H9 (cell line): Measurements from ENCODE around the gene DRG1. TPM values are rescaled to one million over a fixed set of nuclear protein-coding genes. Genes with fewer than 3 reads are reported as not detected.

Experiments
- DNase-seq: peaks from one replicate; pipeline ENCODE4 v3.0.0-alpha.2; 2017
- H2AFZ ChIP-seq: one replicate; pipeline ENCODE4 v1.6.1; 2013; ENCODE audit warnings: mild to moderate bottlenecking, low read length, control low read depth, moderate library complexity
- H2AK5ac ChIP-seq: 2 replicates; pipeline ENCODE4 v1.6.1; 2013; ENCODE audit warnings: low read length, control low read depth, mixed read lengths; ENCODE audit not compliant: insufficient read length
- H2BK120ac ChIP-seq: one replicate; pipeline ENCODE4 v1.6.1; 2013; ENCODE audit warnings: low read depth, mild to moderate bottlenecking, low read length, control low read depth, inconsistent platforms; ENCODE audit not compliant: poor library complexity, severe bottlenecking
- H2BK12ac ChIP-seq: 2 replicates; pipeline ENCODE4 v1.6.1; 2013; ENCODE audit warnings: low read length, control low read depth, mixed read lengths, low read depth; ENCODE audit not compliant: insufficient read length
- H2BK15ac ChIP-seq: 2 replicates; pipeline ENCODE4 v1.6.1; 2013; ENCODE audit warnings: low read depth, low read length, control low read depth
- H2BK20ac ChIP-seq: one replicate; pipeline ENCODE4 v1.6.1; 2013; ENCODE audit warnings: low read depth, mild to moderate bottlenecking, low read length, control low read depth, inconsistent platforms; ENCODE audit not compliant: poor library complexity, severe bottlenecking
- H2BK5ac ChIP-seq: 2 replicates; pipeline ENCODE4 v1.6.1; 2013; ENCODE audit warnings: low read length, control low read depth, mixed read lengths; ENCODE audit not compliant: insufficient read length
- H3K14ac ChIP-seq: 2 replicates; pipeline ENCODE4 v1.6.1; 2013; ENCODE audit warnings: low read length, control low read depth; ENCODE audit not compliant: insufficient read depth
- H3K18ac ChIP-seq: 2 replicates; pipeline ENCODE4 v1.6.1; 2013; ENCODE audit warnings: low read depth, mild to moderate bottlenecking, mixed read lengths, low read length, control low read depth; ENCODE audit not compliant: insufficient read length
- H3K23ac ChIP-seq: 2 replicates; pipeline ENCODE4 v1.6.1; 2013; ENCODE audit warnings: low read length, control low read depth, mixed read lengths, low read depth; ENCODE audit not compliant: insufficient read length
- H3K23me2 ChIP-seq: 2 replicates; pipeline ENCODE4 v1.6.1; 2013; ENCODE audit warnings: low read depth, mild to moderate bottlenecking, mixed read lengths, low read length, control low read depth; ENCODE audit not compliant: insufficient read length, poor library complexity, severe bottlenecking
- H3K27ac ChIP-seq: 2 replicates; pipeline ENCODE4 v1.5.1; 2013; ENCODE audit warnings: low read length, control low read depth, mixed read lengths, low read depth; ENCODE audit not compliant: insufficient read length
- H3K27me3 ChIP-seq: 2 replicates; pipeline ENCODE4 v1.6.1; 2013; ENCODE audit warnings: low read length, control low read depth, inconsistent platforms; ENCODE audit not compliant: insufficient read depth
- H3K4ac ChIP-seq: 2 replicates; pipeline ENCODE4 v1.6.1; 2013; ENCODE audit warnings: low read depth, mild to moderate bottlenecking, control low read depth, inconsistent platforms, low read length, moderate library complexity
- H3K4me1 ChIP-seq: 2 replicates; pipeline ENCODE4 v1.6.1; 2013; ENCODE audit warnings: low read length, control low read depth, inconsistent platforms; ENCODE audit not compliant: insufficient read depth
- H3K4me2 ChIP-seq: 2 replicates; pipeline ENCODE4 v1.6.1; 2013; ENCODE audit warnings: low read length, control low read depth, mixed read lengths; ENCODE audit not compliant: insufficient read length, insufficient read depth
- H3K56ac ChIP-seq: 2 replicates; pipeline ENCODE4 v1.6.1; 2013; ENCODE audit warnings: low read depth, mild to moderate bottlenecking, mixed read lengths, low read length, control low read depth; ENCODE audit not compliant: insufficient read length
- H3K79me1 ChIP-seq: 2 replicates; pipeline ENCODE4 v1.6.1; 2013; ENCODE audit warnings: low read depth, mild to moderate bottlenecking, moderate library complexity, low read length, control low read depth, inconsistent platforms; ENCODE audit not compliant: insufficient read depth, poor library complexity, severe bottlenecking
- H3K79me2 ChIP-seq: 2 replicates; pipeline ENCODE4 v1.6.1; 2013; ENCODE audit warnings: low read length, control low read depth, inconsistent platforms; ENCODE audit not compliant: insufficient read depth
- H3K9ac ChIP-seq: 2 replicates; pipeline ENCODE4 v1.6.1; 2013; ENCODE audit warnings: low read length, control low read depth, mixed read lengths; ENCODE audit not compliant: insufficient read length; ENCODE audit errors: extremely low read depth
- H3K9me3 ChIP-seq: one replicate; pipeline ENCODE4 v1.6.1; 2013; ENCODE audit warnings: low read depth, low read length, inconsistent platforms; ENCODE audit not compliant: control insufficient read depth
- H3T11ph ChIP-seq: one replicate; pipeline ENCODE4 v1.6.1; 2013; ENCODE audit warnings: mild to moderate bottlenecking, low read length, control low read depth, inconsistent platforms
- H4K20me1 ChIP-seq: one replicate; pipeline ENCODE4 v1.6.1; 2013; ENCODE audit not compliant: control insufficient read depth, insufficient read length, insufficient read depth
- H4K5ac ChIP-seq: 2 replicates; pipeline ENCODE4 v1.6.1; 2013; ENCODE audit warnings: low read depth, mild to moderate bottlenecking, mixed read lengths, low read length, control low read depth; ENCODE audit not compliant: insufficient read length
- H4K8ac ChIP-seq: replicated peaks from 2 replicates; pipeline ENCODE4 v1.6.1; 2013; ENCODE audit warnings: low read length, control low read depth, mixed read lengths, low read depth; ENCODE audit not compliant: insufficient read length
- H4K91ac ChIP-seq: 2 replicates; pipeline ENCODE4 v1.6.1; 2013; ENCODE audit warnings: low read depth, mild to moderate bottlenecking, moderate library complexity, mixed read lengths, low read length, control low read depth; ENCODE audit not compliant: insufficient read length
- H3K27ac Mint-ChIP-seq, 3 experiments: 2 replicates in 2 of 3; 3 replicates in 1 of 3; pipeline ENCODE4 v1.8.0; 2020 to 2021; ENCODE audit warnings: mixed read lengths in 3 of 3, mild to moderate bottlenecking in 1 of 3, moderate library complexity in 1 of 3
- H3K27me3 Mint-ChIP-seq: 2 replicates; pipeline ENCODE4 v1.8.0; 2021; ENCODE audit warnings: low read depth, mild to moderate bottlenecking, moderate library complexity, mixed read lengths
- H3K36me3 Mint-ChIP-seq, 3 experiments: 2 replicates in 2 of 3; 3 replicates in 1 of 3; pipeline ENCODE4 v1.8.0; 2020 to 2021; ENCODE audit warnings: low read depth in 3 of 3, mixed read lengths in 3 of 3; ENCODE audit not compliant: insufficient read depth in 1 of 3
- H3K4me1 Mint-ChIP-seq, 2 experiments: 2 replicates each; pipeline ENCODE4 v1.8.0; 2020; ENCODE audit warnings: mixed read lengths in 2 of 2
- H3K4me3 Mint-ChIP-seq, 2 experiments: 2 replicates in 1 of 2; 3 replicates in 1 of 2; pipeline ENCODE4 v1.8.0; 2020 to 2021; ENCODE audit warnings: mild to moderate bottlenecking in 2 of 2, mixed read lengths in 2 of 2, moderate library complexity in 1 of 2
- H3K9me3 Mint-ChIP-seq, 2 experiments: 2 replicates in 1 of 2; 3 replicates in 1 of 2; pipeline ENCODE4 v1.8.0; 2020; ENCODE audit warnings: mild to moderate bottlenecking in 2 of 2, mixed read lengths in 2 of 2, moderate library complexity in 1 of 2
- WGBS: extraction: QIAGEN DNeasy Blood & Tissue Kit; methylation state at CpG from one replicate; pipeline ENCODE4 v1.1.7; 2013; ENCODE audit warnings: missing lambda C conversion rate, low lambda C conversion rate, mixed read lengths; ENCODE audit not compliant: insufficient read length; ENCODE audit errors: extremely low coverage; 5-methylcytosine and 5-hydroxymethylcytosine counted together
- total RNA-seq: library from RNA; stranded (reverse); gene quantifications from 2 replicates; pipeline ENCODE4 v1.2.1, GENCODE V29; 2021
- TF ChIP-seq, protein P1 (sequence below): fragments of 200-600 bp; sonication (generic); conservative IDR thresholded peaks from 3 replicates; pipeline ENCODE4 v1.8.0; 2021; ENCODE audit warnings: antibody characterized with exemption, mild to moderate bottlenecking

The DRG1 gene
- total RNA-seq, 1 experiment from 2014 or later = 89.5 TPM

DNA sequence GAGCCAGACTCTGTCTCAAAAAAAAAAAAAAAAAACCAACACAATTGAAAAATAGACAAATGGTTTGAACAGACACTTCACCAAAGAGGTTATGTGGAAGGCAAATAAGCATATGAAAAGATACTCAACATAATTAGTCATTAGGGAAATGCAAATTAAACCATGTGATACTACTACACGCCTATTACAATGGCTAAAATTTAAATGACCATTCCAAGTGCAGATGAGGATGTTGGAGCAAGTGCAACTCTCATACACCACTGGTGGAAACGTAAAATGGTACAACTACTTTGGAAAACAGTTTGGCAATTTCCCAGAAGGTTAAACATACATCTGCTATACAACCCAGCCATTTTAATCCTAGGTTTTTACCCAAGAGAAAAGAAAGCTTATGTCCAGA is 65.9 kb downstream of the DRG1 start:
- Histone ChIP-seq H2BK20ac (no peak overlapping the region), H3T11ph (no peak overlapping the region), H3K79me1 (no peaks in the 10 kb centered on the region), H3K23ac (no peak overlapping the region), H4K91ac (no peak overlapping the region), H2BK5ac (no peak overlapping the region), H2BK12ac (no peak overlapping the region), H2AFZ (no peak overlapping the region), H3K4me2 (no peak overlapping the region), H3K4ac (no peak overlapping the region), H3K9me3 (no peaks in the 10 kb centered on the region), H3K18ac (no peak overlapping the region), H3K14ac (no peak overlapping the region), H2AK5ac (no peak overlapping the region), H2BK120ac (no peak overlapping the region), H3K56ac (no peak overlapping the region), H3K4me1 (no peaks in the 10 kb centered on the region), H3K27ac (no peak overlapping the region), H2BK15ac (no peak overlapping the region), H3K23me2 (no peaks in the 10 kb centered on the region), H3K79me2 (no peaks in the 10 kb centered on the region), H3K9ac (no peak overlapping the region), H4K8ac (no peak overlapping the region), H4K5ac (no peak overlapping the region), H4K20me1 (no peaks in the 10 kb centered on the region), H3K27me3 (no peaks in the 10 kb centered on the region)
- no peaks in the 10 kb centered on the region for H3K9me3 Mint-ChIP-seq
- H3K27me3 Mint-ChIP-seq = no peaks in the 10 kb centered on the region
- peaks cover 31 to 80% (median 57%) of the 10 kb centered on the region in 3 experiments; a peak in 6 of 7 replicates for H3K36me3 Mint-ChIP-seq
- no CpG with 5 or more reads among the region's 2 CpGs for WGBS
- no peak overlapping the region for H3K4me3 Mint-ChIP-seq
- H3K4me1 Mint-ChIP-seq = no peaks in the 10 kb centered on the region
- no peak for DNase-seq
- no peak overlapping the region for H3K27ac Mint-ChIP-seq
- TF ChIP-seq, protein P1, sequence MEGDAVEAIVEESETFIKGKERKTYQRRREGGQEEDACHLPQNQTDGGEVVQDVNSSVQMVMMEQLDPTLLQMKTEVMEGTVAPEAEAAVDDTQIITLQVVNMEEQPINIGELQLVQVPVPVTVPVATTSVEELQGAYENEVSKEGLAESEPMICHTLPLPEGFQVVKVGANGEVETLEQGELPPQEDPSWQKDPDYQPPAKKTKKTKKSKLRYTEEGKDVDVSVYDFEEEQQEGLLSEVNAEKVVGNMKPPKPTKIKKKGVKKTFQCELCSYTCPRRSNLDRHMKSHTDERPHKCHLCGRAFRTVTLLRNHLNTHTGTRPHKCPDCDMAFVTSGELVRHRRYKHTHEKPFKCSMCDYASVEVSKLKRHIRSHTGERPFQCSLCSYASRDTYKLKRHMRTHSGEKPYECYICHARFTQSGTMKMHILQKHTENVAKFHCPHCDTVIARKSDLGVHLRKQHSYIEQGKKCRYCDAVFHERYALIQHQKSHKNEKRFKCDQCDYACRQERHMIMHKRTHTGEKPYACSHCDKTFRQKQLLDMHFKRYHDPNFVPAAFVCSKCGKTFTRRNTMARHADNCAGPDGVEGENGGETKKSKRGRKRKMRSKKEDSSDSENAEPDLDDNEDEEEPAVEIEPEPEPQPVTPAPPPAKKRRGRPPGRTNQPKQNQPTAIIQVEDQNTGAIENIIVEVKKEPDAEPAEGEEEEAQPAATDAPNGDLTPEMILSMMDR = no peak
